AG09309 (cell line): Measurements from ENCODE around the gene TTC27.

Source experiments
- DNase-seq: peaks from one replicate; pipeline ENCODE4 v3.0.0-alpha.2; 2010; ENCODE audit warnings: low read depth
- H3K4me3 ChIP-seq: 2 replicates; pipeline ENCODE4 v1.5.1; 2011; ENCODE audit warnings: mild to moderate bottlenecking, low read depth, low read length, moderate library complexity; ENCODE audit not compliant: control insufficient read depth
- TF ChIP-seq, protein P1 (sequence below): IDR thresholded peaks from 2 replicates; pipeline ENCODE4 v1.5.1; 2011; ENCODE audit warnings: mild to moderate bottlenecking, low read depth, low read length, inconsistent platforms; ENCODE audit not compliant: insufficient read depth, control insufficient read depth; ENCODE audit errors: missing control alignments

The TTC27 gene

DNA sequence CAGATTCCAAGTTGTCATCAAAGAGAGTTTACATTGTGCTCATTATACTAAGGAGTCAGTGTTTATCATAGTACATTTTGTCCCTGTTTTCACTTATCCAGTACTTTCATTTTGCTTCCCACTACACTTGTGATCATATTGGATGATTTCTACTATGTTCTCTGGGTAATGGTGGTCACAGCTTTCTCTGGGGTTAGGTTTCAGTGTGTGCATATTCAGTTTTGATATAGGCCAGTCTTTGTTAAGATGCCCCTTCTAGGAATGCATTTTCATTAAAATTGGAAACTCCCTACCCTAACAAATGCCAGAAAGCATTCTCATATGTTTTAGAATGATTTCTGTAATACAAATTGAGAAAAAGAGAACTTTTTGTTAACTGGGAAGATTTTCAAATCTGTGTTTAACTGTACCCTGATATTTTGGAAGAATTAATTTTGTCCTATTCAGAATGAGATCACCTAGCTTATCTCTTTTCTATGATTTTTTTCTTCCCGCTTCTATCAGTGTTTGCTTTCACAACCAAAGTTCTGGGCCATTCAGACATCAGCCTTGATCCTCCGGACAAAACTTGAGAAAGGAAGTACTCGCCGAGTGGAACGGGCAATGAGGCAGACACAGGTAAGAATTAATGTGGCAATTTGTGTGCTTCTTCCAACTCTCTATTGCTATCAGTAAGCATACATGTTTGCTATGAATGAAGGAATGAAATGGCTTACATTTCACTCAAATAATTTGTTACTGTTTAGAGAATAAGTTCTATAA is 74.6 kb downstream of the TTC27 start:
- DNase-seq, result no peak
- TF ChIP-seq, protein P1, sequence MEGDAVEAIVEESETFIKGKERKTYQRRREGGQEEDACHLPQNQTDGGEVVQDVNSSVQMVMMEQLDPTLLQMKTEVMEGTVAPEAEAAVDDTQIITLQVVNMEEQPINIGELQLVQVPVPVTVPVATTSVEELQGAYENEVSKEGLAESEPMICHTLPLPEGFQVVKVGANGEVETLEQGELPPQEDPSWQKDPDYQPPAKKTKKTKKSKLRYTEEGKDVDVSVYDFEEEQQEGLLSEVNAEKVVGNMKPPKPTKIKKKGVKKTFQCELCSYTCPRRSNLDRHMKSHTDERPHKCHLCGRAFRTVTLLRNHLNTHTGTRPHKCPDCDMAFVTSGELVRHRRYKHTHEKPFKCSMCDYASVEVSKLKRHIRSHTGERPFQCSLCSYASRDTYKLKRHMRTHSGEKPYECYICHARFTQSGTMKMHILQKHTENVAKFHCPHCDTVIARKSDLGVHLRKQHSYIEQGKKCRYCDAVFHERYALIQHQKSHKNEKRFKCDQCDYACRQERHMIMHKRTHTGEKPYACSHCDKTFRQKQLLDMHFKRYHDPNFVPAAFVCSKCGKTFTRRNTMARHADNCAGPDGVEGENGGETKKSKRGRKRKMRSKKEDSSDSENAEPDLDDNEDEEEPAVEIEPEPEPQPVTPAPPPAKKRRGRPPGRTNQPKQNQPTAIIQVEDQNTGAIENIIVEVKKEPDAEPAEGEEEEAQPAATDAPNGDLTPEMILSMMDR, result no peak
- no peak overlapping the region for H3K4me3 ChIP-seq

DNA sequence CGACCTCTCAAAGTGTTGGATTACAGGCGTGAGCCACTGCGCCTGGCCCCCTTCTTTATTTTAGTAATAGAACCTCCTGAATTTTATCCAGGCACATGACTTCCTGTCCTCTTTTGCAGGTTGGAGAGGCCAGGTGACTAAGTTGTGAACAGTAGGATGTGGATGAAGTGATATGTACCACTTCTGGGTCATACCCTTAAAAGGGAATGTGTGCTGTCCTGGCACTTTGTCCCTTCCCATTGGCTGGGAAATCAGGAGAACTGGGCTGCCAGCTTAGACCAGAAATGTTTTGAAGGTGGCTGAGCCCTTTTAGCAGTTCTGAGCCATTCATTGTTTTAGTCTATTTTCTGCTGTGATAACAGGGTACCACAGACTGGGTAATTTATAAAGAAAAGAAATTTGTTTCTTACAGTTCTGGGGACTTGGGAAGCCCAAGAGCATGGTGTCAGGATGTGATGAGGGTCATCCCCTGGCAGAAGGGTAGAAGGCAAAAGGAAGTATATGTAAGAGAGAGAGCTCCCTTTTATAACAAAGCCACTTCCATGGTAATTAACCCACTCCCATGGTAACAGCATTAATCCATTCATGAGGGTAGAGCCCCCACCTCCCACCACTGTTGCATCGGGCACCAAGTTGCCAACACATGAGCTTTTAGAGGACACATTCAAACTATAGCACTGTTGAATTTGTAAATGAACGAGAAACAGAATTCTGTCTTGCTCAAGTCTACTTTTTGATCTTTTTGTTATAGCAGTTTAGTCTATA is 79.1 kb downstream of the TTC27 start:
- TF ChIP-seq, protein P1, result no peak
- H3K4me3 ChIP-seq, result no peak overlapping the region
- no peak for DNase-seq

DNA sequence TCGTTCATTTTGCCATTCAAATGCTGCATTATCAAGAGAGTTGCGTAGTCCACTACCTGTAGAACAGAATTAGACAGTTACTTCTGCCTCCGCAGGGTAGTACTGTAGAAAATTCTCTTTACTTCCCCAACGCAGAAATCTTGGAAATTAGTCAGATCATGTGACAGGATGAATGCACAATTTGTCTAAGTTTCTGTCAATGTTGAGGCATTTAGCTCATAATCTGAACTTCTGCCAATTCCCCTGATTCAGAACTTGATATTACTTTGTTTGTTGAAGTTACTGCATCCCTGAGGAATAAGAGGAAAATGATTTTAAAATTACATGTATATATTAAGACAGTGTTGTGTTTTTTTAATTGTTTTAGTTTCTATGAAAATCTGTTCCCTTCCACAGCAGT is 83.4 kb downstream of the TTC27 start:
- TF ChIP-seq, protein P1, result no peak
- DNase-seq, result no peak
- no peak overlapping the region for H3K4me3 ChIP-seq

DNA sequence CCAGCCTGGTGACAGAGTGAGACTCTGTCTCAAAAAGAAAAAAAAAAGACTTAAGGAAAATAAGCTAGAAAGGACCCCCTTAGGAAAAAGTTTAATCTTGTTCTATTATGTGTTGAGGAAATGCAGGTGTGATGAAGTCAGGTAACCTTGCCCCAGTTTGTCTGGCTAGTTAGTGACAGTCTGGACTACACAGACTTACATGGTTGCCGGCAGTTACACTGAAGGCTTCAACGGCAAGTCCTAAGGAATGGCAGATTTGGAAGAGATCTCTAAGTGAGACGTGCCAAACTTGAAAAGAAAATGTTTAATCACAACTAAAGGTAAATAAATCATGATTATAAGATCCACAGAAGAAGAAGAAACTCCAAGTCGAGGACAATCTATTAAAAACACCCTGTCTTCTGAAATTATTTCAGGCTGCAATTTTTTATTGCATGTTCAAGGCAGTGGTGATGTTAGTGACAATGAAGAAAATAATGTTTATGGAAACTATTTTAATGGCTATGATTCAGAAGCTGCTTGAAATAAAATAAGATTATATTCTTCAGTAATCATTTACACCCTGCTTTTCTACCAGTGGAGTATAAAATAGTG is 84.2 kb downstream of the TTC27 start:
- no peak overlapping the region for H3K4me3 ChIP-seq
- no peak for DNase-seq
- TF ChIP-seq, protein P1, result no peak

DNA sequence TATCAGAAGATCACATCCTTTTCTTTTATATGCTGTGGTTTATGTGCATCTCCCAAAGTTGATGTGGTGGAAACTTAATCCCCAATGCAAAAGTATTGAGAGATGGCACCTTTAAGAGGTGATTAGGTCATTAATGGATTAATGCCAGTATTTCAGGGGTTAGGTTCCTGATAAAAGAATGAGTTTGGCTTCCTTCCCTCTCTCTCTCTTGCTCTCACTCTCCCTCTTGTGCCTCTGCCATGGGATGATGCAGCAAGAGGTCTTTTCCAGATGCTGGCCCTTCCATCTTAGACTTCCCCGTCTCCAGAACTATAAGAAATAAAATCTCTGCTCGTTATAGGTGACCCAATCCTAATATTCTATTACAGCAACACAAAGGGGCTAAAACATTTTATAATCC is 85.0 kb downstream of the TTC27 start:
- DNase-seq, result no peak
- H3K4me3 ChIP-seq, result no peak overlapping the region
- TF ChIP-seq, protein P1, result no peak

DNA sequence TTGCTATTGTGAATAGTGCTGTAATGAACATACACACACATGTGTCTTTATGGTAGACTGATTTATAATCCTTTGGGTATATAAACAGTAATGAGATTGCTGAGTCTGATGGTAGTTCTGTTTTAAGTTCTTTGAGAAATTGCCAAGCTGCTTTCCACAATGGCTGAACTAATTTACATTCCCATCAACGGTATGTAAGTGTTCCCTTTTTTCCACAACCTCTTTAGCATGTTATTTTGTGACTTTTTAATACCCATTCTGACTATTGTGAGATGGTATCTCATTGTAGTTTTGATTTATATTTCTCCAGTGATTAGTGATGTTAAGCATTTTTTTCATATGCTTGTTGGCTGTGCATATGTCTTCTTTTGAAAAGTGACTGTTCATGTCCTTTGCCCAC is 86.7 kb downstream of the TTC27 start:
- DNase-seq, result no peak
- H3K4me3 ChIP-seq, result no peak overlapping the region
- TF ChIP-seq, protein P1, result no peak
